GM18517 (cell line): ENCODE results near the gene RCAN3.
"Not testable (repeated sequence)": the region's sequence is repeated elsewhere in the genome, so short reads cannot be mapped to it uniquely, and the experiment has no call there.

Experiments
- ATAC-seq: cut with Tn5 transposase; IDR thresholded peaks from one replicate; pipeline ENCODE4 v1.9.1; 2021; ENCODE audit warnings: mild to moderate bottlenecking, moderate library complexity; ENCODE audit not compliant: unreplicated experiment

RCAN3 gene

GRCh38 chr1:24508911-24509310, 6.3 kb downstream of the RCAN3 start:
- no peak for ATAC-seq

- no peak for ATAC-seq
Observed at GRCh38 chr1:24513706-24514105, 11.1 kb downstream of the RCAN3 start.

GRCh38 chr1:24514946-24515345, 12.3 kb downstream of the RCAN3 start:
- ATAC-seq, result no peak

GRCh38 chr1:24515671-24516209, 13.1 kb downstream of the RCAN3 start:
- not testable (repeated sequence) for ATAC-seq

- ATAC-seq, result no peak
Observed at GRCh38 chr1:24516506-24516905, 13.9 kb downstream of the RCAN3 start.

- no peak for ATAC-seq
Observed at GRCh38 chr1:24517898-24518297, 15.3 kb downstream of the RCAN3 start.

GRCh38 chr1:24520282-24520681, 17.6 kb downstream of the RCAN3 start:
- ATAC-seq, result not testable (repeated sequence)

GRCh38 chr1:24525606-24526005, 23.0 kb downstream of the RCAN3 start:
- ATAC-seq, result no peak

- no peak for ATAC-seq
Observed at GRCh38 chr1:24526045-24526444, 23.4 kb downstream of the RCAN3 start.

- no peak for ATAC-seq
Observed at GRCh38 chr1:24526940-24527542, 24.4 kb downstream of the RCAN3 start.

GRCh38 chr1:24528744-24529143, 26.1 kb downstream of the RCAN3 start:
- no peak for ATAC-seq

GRCh38 chr1:24529292-24529691, 26.7 kb downstream of the RCAN3 start:
- not testable (repeated sequence) for ATAC-seq

GRCh38 chr1:24535021-24535424, 32.4 kb downstream of the RCAN3 start:
- peak; percentile 59 for ATAC-seq

- no peak for ATAC-seq
Observed at GRCh38 chr1:24535778-24536177, 33.1 kb downstream of the RCAN3 start.

- peak; percentile 56 for ATAC-seq
Observed at GRCh38 chr1:24536391-24536840, 33.8 kb downstream of the RCAN3 start.

- ATAC-seq, result no peak
Observed at GRCh38 chr1:24540051-24540905, 37.6 kb downstream of the RCAN3 start.

- ATAC-seq, result no peak
Observed at GRCh38 chr1:24540906-24541710, 38.5 kb downstream of the RCAN3 start.

GRCh38 chr1:24541711-24542346, 39.2 kb downstream of the RCAN3 start:
- ATAC-seq, result no peak

GRCh38 chr1:24544239-24544638, 41.6 kb downstream of the RCAN3 start:
- no peak for ATAC-seq

- ATAC-seq, result no peak
Observed at GRCh38 chr1:24545662-24546061, 43.0 kb downstream of the RCAN3 start.

GRCh38 chr1:24547195-24547594, 44.6 kb downstream of the RCAN3 start:
- ATAC-seq, result no peak
